BLaER1 treated with 17β-estradiol and CSF1 and Interleukin-3, amounts not matched to agents 10 nM and 100 nM (cell line): ENCODE results near the gene SIPA1L3.

Experiments
- H3K27ac ChIP-seq, 11 experiments: shearing (Covaris generic); formaldehyde crosslinking; 2 replicates each; pipeline ENCODE4 v1.8.1; 2022
- H3K27me3 ChIP-seq, 11 experiments: shearing (Covaris generic); formaldehyde crosslinking; 2 replicates each; pipeline ENCODE4 v1.8.1; 2022
- H3K36me3 ChIP-seq, 11 experiments: shearing (Covaris generic); formaldehyde crosslinking; 2 replicates each; pipeline ENCODE4 v1.8.1; 2022
- H3K4me1 ChIP-seq, 10 experiments: shearing (Covaris generic); formaldehyde crosslinking; 2 replicates each; pipeline ENCODE4 v1.8.1; 2022
- H3K4me2 ChIP-seq, 11 experiments: shearing (Covaris generic); formaldehyde crosslinking; 2 replicates each; pipeline ENCODE4 v1.8.1; 2022
- H3K4me3 ChIP-seq, 10 experiments: shearing (Covaris generic); formaldehyde crosslinking; 2 replicates each; pipeline ENCODE4 v1.8.1; 2022
- H3K9ac ChIP-seq, 11 experiments: shearing (Covaris generic); formaldehyde crosslinking; 2 replicates each; pipeline ENCODE4 v1.8.1; 2022
- H3K9me3 ChIP-seq, 11 experiments: shearing (Covaris generic); formaldehyde crosslinking; replicated peaks in 1 of 11; 2 replicates each; pipeline ENCODE4 v1.8.1; 2022
- H4K20me1 ChIP-seq, 11 experiments: shearing (Covaris generic); formaldehyde crosslinking; 2 replicates each; pipeline ENCODE4 v1.8.1; 2022
- Cebpa-rat ChIP-seq, 11 experiments: shearing (Covaris generic); IDR thresholded peaks; 2 replicates each; pipeline ENCODE4 v1.8.1; 2022

SIPA1L3 gene

DNA sequence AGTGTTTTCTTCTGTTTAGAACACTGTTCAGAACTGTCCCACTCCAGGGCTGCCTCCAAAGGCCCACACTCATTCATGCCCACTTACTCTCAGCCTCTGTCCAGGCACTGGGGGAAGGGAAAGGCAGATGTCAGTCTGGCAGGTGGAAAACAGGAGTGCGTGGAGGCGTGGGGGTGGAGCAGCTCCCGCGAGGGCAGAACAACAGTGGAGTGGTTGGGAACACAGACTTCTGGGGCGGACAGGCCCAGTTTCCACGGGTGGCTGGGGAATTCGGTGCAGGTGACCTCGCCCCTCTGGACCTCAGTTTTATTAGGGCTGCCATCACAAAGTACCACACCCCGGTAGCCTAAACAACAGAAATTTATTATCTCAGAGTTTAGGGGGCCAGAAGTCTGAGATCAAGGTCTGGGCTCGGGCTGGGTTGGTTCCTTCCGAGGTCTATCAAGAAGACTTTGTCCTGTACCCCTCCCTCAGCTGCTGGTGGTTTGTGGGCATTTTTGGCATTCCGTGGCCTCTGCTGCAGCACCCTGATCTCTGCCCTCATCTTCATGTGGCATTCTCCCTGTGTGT, 59.7 kb downstream of the SIPA1L3 start:
- peaks cover 21 to 37% (median 29%) of the 10 kb centered on the region in 11 experiments for H3K9me3 ChIP-seq
- H4K20me1 ChIP-seq: peaks cover 0 to 13% (median 0%) of the 10 kb centered on the region in 11 experiments; a peak in 3 of 22 replicates
- H3K9ac ChIP-seq: no peak overlapping the region; a peak in 1 of 22 replicates
- H3K27me3 ChIP-seq: no peaks in the 10 kb centered on the region
- H3K4me2 ChIP-seq: peak overlapping the region in 2 of 11 experiments; percentile 16 to 32; a peak in 3 of 22 replicates
- TF ChIP-seq Cebpa-rat (IDR thresholded peaks at IDR 0.05): no peak
- H3K27ac ChIP-seq: no peak overlapping the region
- H3K4me1 ChIP-seq: peaks cover 8 to 29% (median 15%) of the 10 kb centered on the region in 10 experiments; a peak in 16 of 20 replicates
- H3K36me3 ChIP-seq: peaks cover 4 to 22% (median 12%) of the 10 kb centered on the region in 11 experiments; a peak in 18 of 22 replicates
- no peak overlapping the region for H3K4me3 ChIP-seq

- no peak overlapping the region for H3K27ac ChIP-seq
- peaks cover 0 to 13% (median 0%) of the 10 kb centered on the region in 11 experiments; a peak in 2 of 22 replicates for H4K20me1 ChIP-seq
Observed at GRCh38 chr19:37969695-37970094, 62.7 kb downstream of the SIPA1L3 start.

DNA sequence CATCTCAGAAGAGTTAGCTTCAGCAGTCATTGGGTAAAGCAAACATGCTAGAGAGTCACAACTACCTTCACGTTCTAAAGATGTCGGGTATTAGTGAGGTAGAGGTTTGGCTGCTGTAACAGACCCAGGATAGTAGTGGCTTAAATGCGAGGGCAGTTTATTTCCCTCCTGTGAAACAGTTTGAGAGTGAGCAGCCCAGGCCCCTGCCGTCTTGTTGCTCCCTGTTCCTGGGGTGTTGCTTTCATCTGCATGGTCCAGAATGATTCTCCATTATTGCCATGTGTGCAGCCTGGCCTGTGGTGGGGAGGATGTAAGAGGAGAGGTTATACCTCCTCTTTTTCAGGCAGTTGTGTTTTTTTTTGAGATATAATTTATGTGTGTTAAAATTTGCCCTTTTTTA, 63.7 kb downstream of the SIPA1L3 start:
- no peak for TF ChIP-seq Cebpa-rat (IDR thresholded peaks at IDR 0.05)
- Histone ChIP-seq H4K20me1 (peaks cover 0 to 10% (median 0%) of the 10 kb centered on the region in 11 experiments; a peak in 2 of 22 replicates), H3K9me3 (peaks cover 29 to 46% (median 33%) of the 10 kb centered on the region in 11 experiments), H3K4me1 (peaks cover 15 to 32% (median 26%) of the 10 kb centered on the region in 10 experiments), H3K4me2 (no peak overlapping the region), H3K4me3 (no peak overlapping the region), H3K27me3 (no peaks in the 10 kb centered on the region), H3K9ac (no peak overlapping the region), H3K36me3 (peaks cover 4 to 32% (median 18%) of the 10 kb centered on the region in 11 experiments; a peak in 18 of 22 replicates), H3K27ac (no peak overlapping the region)

More at GRCh38 chr19:37969695-37970094, 62.7 kb downstream of the SIPA1L3 start:
- TF ChIP-seq Cebpa-rat (IDR thresholded peaks at IDR 0.05): no peak
- no peak overlapping the region for H3K9ac ChIP-seq
- H3K9me3 ChIP-seq: peaks cover 29 to 46% (median 33%) of the 10 kb centered on the region in 11 experiments
- no peak overlapping the region for H3K4me2 ChIP-seq
- no peak overlapping the region for H3K4me3 ChIP-seq
- H3K4me1 ChIP-seq: peaks cover 7 to 22% (median 16%) of the 10 kb centered on the region in 10 experiments
- H3K27me3 ChIP-seq: no peaks in the 10 kb centered on the region
- H3K36me3 ChIP-seq: peaks cover 4 to 32% (median 18%) of the 10 kb centered on the region in 11 experiments; a peak in 18 of 22 replicates

- H4K20me1 ChIP-seq: no peaks in the 10 kb centered on the region
- no peaks in the 10 kb centered on the region for H3K27me3 ChIP-seq
- H3K4me1 ChIP-seq: peaks cover 19 to 43% (median 39%) of the 10 kb centered on the region in 10 experiments
- H3K9me3 ChIP-seq: peaks cover 29 to 46% (median 33%) of the 10 kb centered on the region in 11 experiments
- no peak overlapping the region for H3K9ac ChIP-seq
- peaks cover 4 to 32% (median 18%) of the 10 kb centered on the region in 11 experiments; a peak in 18 of 22 replicates for H3K36me3 ChIP-seq
- H3K27ac ChIP-seq: no peak overlapping the region
- no peak overlapping the region for H3K4me3 ChIP-seq
- H3K4me2 ChIP-seq: no peak overlapping the region
- no peak for TF ChIP-seq Cebpa-rat (IDR thresholded peaks at IDR 0.05)
Observed at GRCh38 chr19:37972803-37973202, 65.8 kb downstream of the SIPA1L3 start.

- Histone ChIP-seq H3K4me3 (no peak overlapping the region), H3K9ac (no peak overlapping the region), H3K36me3 (peaks cover 4 to 32% (median 18%) of the 10 kb centered on the region in 11 experiments; a peak in 18 of 22 replicates), H3K4me2 (peak overlapping the region in 5 of 11 experiments; percentile 52 to 66 (median 63); a peak in 3 of 22 replicates), H3K27me3 (no peaks in the 10 kb centered on the region), H3K9me3 (peaks cover 29 to 45% (median 33%) of the 10 kb centered on the region in 11 experiments), H4K20me1 (no peaks in the 10 kb centered on the region), H3K4me1 (peaks cover 24 to 51% (median 47%) of the 10 kb centered on the region in 10 experiments), H3K27ac (no peak overlapping the region)
- TF ChIP-seq Cebpa-rat (IDR thresholded peaks at IDR 0.05): no peak
Observed at GRCh38 chr19:37973666-37974065, 66.7 kb downstream of the SIPA1L3 start.

DNA sequence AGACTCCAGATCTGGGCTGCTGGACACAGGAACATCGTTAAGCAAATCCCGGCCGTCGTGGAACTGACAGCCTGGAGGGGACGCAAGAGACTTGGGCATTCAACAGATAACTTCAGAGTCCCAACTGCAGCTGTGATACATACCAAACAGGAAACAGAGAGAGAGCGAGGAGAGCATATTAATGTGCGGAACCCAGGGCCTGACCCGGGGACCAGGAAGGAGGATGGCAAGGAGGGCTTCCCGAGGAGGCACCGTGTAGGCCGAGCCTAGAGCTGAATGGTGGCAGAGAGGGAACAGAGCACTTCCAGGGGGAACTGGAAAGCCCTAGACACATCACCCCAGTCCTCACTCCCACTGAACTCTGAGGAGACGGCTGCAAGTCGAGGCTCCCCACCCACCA, 68.1 kb downstream of the SIPA1L3 start:
- Histone ChIP-seq H3K36me3 (peaks cover 4 to 27% (median 15%) of the 10 kb centered on the region in 11 experiments; a peak in 18 of 22 replicates), H4K20me1 (peaks cover 0 to 5% (median 0%) of the 10 kb centered on the region in 11 experiments; a peak in 1 of 22 replicates), H3K9me3 (peaks cover 23 to 33% (median 30%) of the 10 kb centered on the region in 11 experiments), H3K9ac (peak overlapping the region in 9 of 11 experiments; percentile 17 to 64 (median 45); a peak in 14 of 22 replicates), H3K4me3 (no peak overlapping the region), H3K4me2 (peak overlapping the region; percentile 29 to 75 (median 60)), H3K27me3 (no peaks in the 10 kb centered on the region), H3K27ac (peak overlapping the region in 9 of 11 experiments; percentile 51 to 80 (median 72); a peak in 18 of 22 replicates), H3K4me1 (peaks cover 32 to 65% (median 61%) of the 10 kb centered on the region in 10 experiments)
- no peak for TF ChIP-seq Cebpa-rat (IDR thresholded peaks at IDR 0.05)

DNA sequence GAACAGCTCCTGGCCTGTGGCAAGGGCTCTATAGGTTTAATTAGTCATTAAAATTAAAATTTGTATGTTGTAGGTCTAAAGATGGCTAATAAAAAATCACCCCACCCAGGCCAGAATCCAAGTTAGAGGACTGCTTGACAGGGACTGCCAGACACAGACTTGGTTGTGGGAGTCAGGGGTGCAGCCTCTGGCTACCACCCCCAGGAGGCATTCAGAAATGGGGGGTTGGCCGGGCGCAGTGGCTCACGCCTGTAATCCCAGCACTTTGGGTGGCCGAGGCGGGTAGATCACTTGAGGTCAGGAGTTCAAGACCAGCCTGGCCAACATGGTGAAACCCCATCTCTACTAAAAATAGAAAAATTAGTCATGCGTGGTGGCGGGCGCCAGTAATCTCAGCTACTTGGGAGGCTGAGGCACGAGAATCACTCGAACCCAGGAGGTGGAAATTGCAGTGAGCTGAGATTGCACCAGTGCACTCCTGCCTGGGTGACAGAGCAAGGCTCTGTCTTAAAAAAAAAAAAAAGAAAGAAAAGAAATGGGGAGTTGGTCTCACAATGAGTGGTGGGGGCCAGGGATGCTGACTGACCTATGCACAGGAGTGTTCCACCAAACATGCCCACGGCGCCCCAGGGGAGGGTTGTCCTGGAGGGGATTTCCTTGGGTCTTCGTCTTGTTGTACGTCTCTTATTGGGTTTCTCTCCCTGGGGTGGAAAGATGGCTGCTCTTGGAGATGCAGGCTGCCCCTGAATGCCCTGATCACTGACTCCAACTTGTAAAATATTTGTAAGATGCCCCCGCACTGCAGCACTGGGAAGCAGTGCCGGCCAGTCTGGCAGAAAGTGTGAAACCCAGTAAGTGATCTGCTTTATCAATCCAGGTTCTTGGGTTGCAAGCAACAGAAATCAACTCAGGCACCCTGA, 68.8 kb downstream of the SIPA1L3 start:
- TF ChIP-seq Cebpa-rat (IDR thresholded peaks at IDR 0.05): no peak
- Histone ChIP-seq H3K9ac (peak overlapping the region in 8 of 11 experiments; percentile 22 to 64 (median 46); a peak in 10 of 22 replicates), H3K27me3 (no peaks in the 10 kb centered on the region), H3K4me1 (peaks cover 36 to 73% (median 69%) of the 10 kb centered on the region in 10 experiments), H3K27ac (peak overlapping the region in 9 of 11 experiments; percentile 51 to 80 (median 72); a peak in 18 of 22 replicates), H4K20me1 (peaks cover 0 to 11% (median 0%) of the 10 kb centered on the region in 11 experiments; a peak in 1 of 22 replicates), H3K9me3 (peaks cover 16 to 25% (median 22%) of the 10 kb centered on the region in 11 experiments), H3K36me3 (peaks cover under 1 to 19% (median 8%) of the 10 kb centered on the region in 11 experiments; a peak in 14 of 22 replicates), H3K4me2 (peak overlapping the region in 10 of 11 experiments; percentile 29 to 75 (median 60); a peak in 20 of 22 replicates), H3K4me3 (no peak overlapping the region)

- TF ChIP-seq Cebpa-rat (IDR thresholded peaks at IDR 0.05): no peak
- H3K27me3 ChIP-seq: no peaks in the 10 kb centered on the region
Observed at GRCh38 chr19:37977391-37977790, 70.4 kb downstream of the SIPA1L3 start.

More at GRCh38 chr19:37977391-37977790, 70.4 kb downstream of the SIPA1L3 start:
- Histone ChIP-seq H3K9me3 (peaks cover 5 to 11% (median 8%) of the 10 kb centered on the region in 11 experiments; a peak in 21 of 22 replicates), H3K36me3 (peaks cover 0 to 8% (median 4%) of the 10 kb centered on the region in 11 experiments; a peak in 4 of 22 replicates), H3K9ac (no peak overlapping the region; a peak in 1 of 22 replicates), H4K20me1 (peaks cover 0 to 20% (median 0%) of the 10 kb centered on the region in 11 experiments; a peak in 2 of 22 replicates), H3K4me2 (peak overlapping the region in 10 of 11 experiments; percentile 27 to 82 (median 68); a peak in 17 of 22 replicates), H3K4me1 (peaks cover 36 to 89% (median 79%) of the 10 kb centered on the region in 10 experiments), H3K27ac (peak overlapping the region in 8 of 11 experiments; percentile 13 to 71 (median 55); a peak in 8 of 22 replicates), H3K4me3 (no peak overlapping the region)
